Trophoblast cell (in vitro differentiated cells and primary cell): ENCODE results near the gene NACAD.

Source experiments
- DNase-seq, 2 donors: peaks; one replicate each; pipeline ENCODE4 v3.0.0-alpha.2; 2016
- H2AFZ ChIP-seq: 2 replicates; pipeline ENCODE4 v1.6.1; 2013; ENCODE audit warnings: low read length, moderate library complexity, mild to moderate bottlenecking; ENCODE audit not compliant: insufficient read depth, poor library complexity
- H2AK5ac ChIP-seq: 2 replicates; pipeline ENCODE4 v1.6.1; 2013; ENCODE audit warnings: mild to moderate bottlenecking, low read length
- H2BK120ac ChIP-seq: 2 replicates; pipeline ENCODE4 v1.6.1; 2013; ENCODE audit warnings: low read length, mild to moderate bottlenecking, moderate library complexity; ENCODE audit not compliant: insufficient read depth, poor library complexity
- H2BK12ac ChIP-seq: 2 replicates; pipeline ENCODE4 v1.6.1; 2013; ENCODE audit warnings: mild to moderate bottlenecking, low read length, moderate library complexity
- H2BK5ac ChIP-seq: 2 replicates; pipeline ENCODE4 v1.6.1; 2013; ENCODE audit warnings: low read length, low read depth, moderate library complexity, mild to moderate bottlenecking; ENCODE audit not compliant: poor library complexity
- H3K14ac ChIP-seq: 2 replicates; pipeline ENCODE4 v1.6.1; 2013; ENCODE audit warnings: mild to moderate bottlenecking, low read length
- H3K18ac ChIP-seq: 2 replicates; pipeline ENCODE4 v1.6.1; 2013; ENCODE audit warnings: mild to moderate bottlenecking, low read length
- H3K23ac ChIP-seq: 2 replicates; pipeline ENCODE4 v1.6.1; 2013; ENCODE audit warnings: low read length
- H3K27ac ChIP-seq: 2 replicates; pipeline ENCODE4 v1.5.1; 2013; ENCODE audit warnings: low read depth, mild to moderate bottlenecking, inconsistent platforms, low read length, moderate library complexity
- H3K27me3 ChIP-seq: 2 replicates; pipeline ENCODE4 v1.6.1; 2013; ENCODE audit warnings: inconsistent platforms, mild to moderate bottlenecking, low read length, moderate library complexity; ENCODE audit not compliant: insufficient read depth
- H3K36me3 ChIP-seq, 2 experiments: 1 replicate in 1 of 2; 2 replicates in 1 of 2; pipeline ENCODE4 v1.6.1; 2013; ENCODE audit warnings: low read length in 2 of 2, mild to moderate bottlenecking in 2 of 2, moderate library complexity in 1 of 2; ENCODE audit not compliant: insufficient read depth in 2 of 2, control insufficient read depth in 1 of 2
- H3K4ac ChIP-seq: 2 replicates; pipeline ENCODE4 v1.6.1; 2013; ENCODE audit warnings: low read depth, mild to moderate bottlenecking, low read length, moderate library complexity
- H3K4me1 ChIP-seq, 2 experiments: 1 replicate in 1 of 2; 2 replicates in 1 of 2; pipeline ENCODE4 v1.6.1; 2013; ENCODE audit warnings: low read length in 2 of 2, mild to moderate bottlenecking in 2 of 2, moderate library complexity in 1 of 2; ENCODE audit not compliant: insufficient read depth in 2 of 2, control insufficient read depth in 1 of 2
- H3K4me2 ChIP-seq: 2 replicates; pipeline ENCODE4 v1.6.1; 2013; ENCODE audit warnings: inconsistent platforms, mild to moderate bottlenecking, low read length, moderate library complexity
- H3K4me3 ChIP-seq: 2 replicates; pipeline ENCODE4 v1.5.1; 2013; ENCODE audit warnings: mild to moderate bottlenecking, low read depth, low read length, inconsistent platforms
- H3K79me1 ChIP-seq: one replicate; pipeline ENCODE4 v1.6.1; 2013; ENCODE audit warnings: low read length
- H3K79me2 ChIP-seq: 2 replicates; pipeline ENCODE4 v1.6.1; 2013; ENCODE audit warnings: low read length, mild to moderate bottlenecking; ENCODE audit not compliant: control insufficient read depth, insufficient read depth, poor library complexity
- H3K9ac ChIP-seq: 2 replicates; pipeline ENCODE4 v1.6.1; 2013; ENCODE audit warnings: mild to moderate bottlenecking, low read length
- H3K9me3 ChIP-seq: 2 replicates; pipeline ENCODE4 v1.6.1; 2013; ENCODE audit warnings: low read depth, mild to moderate bottlenecking, control low read depth, inconsistent platforms, low read length; ENCODE audit not compliant: insufficient read depth
- H4K12ac ChIP-seq: 2 replicates; pipeline ENCODE4 v1.6.1; 2013; ENCODE audit warnings: low read depth, mild to moderate bottlenecking, low read length, moderate library complexity
- H4K8ac ChIP-seq: 2 replicates; pipeline ENCODE4 v1.6.1; 2013; ENCODE audit warnings: low read depth, mild to moderate bottlenecking, low read length, moderate library complexity
- H4K91ac ChIP-seq: one replicate; pipeline ENCODE4 v1.6.1; 2013; ENCODE audit warnings: low read depth, mild to moderate bottlenecking, low read length, moderate library complexity
- WGBS: extraction: QIAGEN DNeasy Blood & Tissue Kit; methylation state at CpG from one replicate; pipeline ENCODE4 v1.1.7; 2013; ENCODE audit warnings: missing lambda C conversion rate; ENCODE audit not compliant: insufficient read length, insufficient coverage; ENCODE audit errors: extremely low coverage; 5-methylcytosine and 5-hydroxymethylcytosine counted together

Gene NACAD

DNA sequence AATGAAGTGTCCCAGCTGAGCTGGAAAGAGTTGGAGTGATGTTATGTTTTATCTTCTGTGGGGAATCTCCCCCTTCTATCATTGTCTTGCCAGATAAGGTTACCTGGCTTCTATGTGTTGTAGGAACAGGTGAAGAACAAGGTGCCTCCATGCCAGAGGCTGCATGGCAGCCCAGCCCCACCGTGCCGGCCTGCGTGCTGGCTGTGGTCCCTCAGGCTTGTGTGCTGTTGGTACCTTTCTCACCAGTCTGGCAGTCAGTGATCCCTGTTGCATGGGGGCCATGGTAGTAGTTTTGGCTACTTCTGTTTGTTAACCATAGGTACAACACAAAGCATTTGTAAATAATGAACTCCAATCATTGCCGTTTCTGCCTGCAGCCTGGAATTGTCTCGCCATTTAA is 50.9 kb downstream of the NACAD start:
- no peak overlapping the region for H3K18ac ChIP-seq
- peaks cover 1% of the 10 kb centered on the region for H3K9me3 ChIP-seq
- H3K14ac ChIP-seq: no peak overlapping the region
- peak overlapping the region; percentile 54 for H3K23ac ChIP-seq
- no peaks in the 10 kb centered on the region for H3K79me2 ChIP-seq
- H2BK120ac ChIP-seq: no peak overlapping the region
- no peak overlapping the region for H4K12ac ChIP-seq
- no peak overlapping the region for H4K8ac ChIP-seq
- H3K4ac ChIP-seq: no peak overlapping the region
- no peaks in the 10 kb centered on the region for H3K27me3 ChIP-seq
- WGBS: no CpG with 5 or more reads among the region's 5 CpGs
- no peak overlapping the region for H3K9ac ChIP-seq
- H2AFZ ChIP-seq: no peak overlapping the region
- peaks cover 3% of the 10 kb centered on the region for H3K79me1 ChIP-seq
- no peak overlapping the region for H2AK5ac ChIP-seq
- no peak for DNase-seq
- no peak overlapping the region for H4K91ac ChIP-seq
- no peak overlapping the region for H3K27ac ChIP-seq
- peaks cover 0 to 19% of the 10 kb centered on the region in 2 experiments for H3K4me1 ChIP-seq
- peaks cover 0 to 14% of the 10 kb centered on the region in 2 experiments for H3K36me3 ChIP-seq
- H3K4me3 ChIP-seq: no peak overlapping the region
- no peak overlapping the region for H2BK5ac ChIP-seq
- no peak overlapping the region for H3K4me2 ChIP-seq
- H2BK12ac ChIP-seq: no peak overlapping the region

DNA sequence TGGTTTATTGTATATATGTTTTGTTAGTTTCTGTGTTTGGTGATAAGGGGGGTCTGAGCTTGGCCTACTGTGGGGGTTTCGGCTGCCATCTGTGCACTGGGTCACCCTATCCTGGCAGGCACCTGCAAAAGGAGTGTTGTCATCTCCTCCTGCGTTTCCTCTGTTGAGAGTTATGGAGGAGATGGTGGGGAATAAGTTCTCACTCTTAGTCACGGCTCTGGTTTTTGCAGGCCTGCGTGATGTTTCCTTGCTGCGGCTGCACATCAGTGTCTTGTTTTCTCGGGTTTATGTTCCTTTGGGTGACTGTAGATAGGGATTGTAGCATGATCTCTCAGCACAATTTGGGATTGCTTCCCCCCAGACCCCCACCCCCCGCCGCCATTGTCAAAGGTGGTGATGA is 52.0 kb downstream of the NACAD start:
- Histone ChIP-seq H3K18ac (no peak overlapping the region), H3K23ac (no peak overlapping the region), H3K4ac (no peak overlapping the region), H3K9me3 (peaks cover 1% of the 10 kb centered on the region), H3K36me3 (peaks cover 0 to 13% of the 10 kb centered on the region in 2 experiments), H4K12ac (no peak overlapping the region), H2BK5ac (no peak overlapping the region), H3K27me3 (no peaks in the 10 kb centered on the region), H3K4me1 (peaks cover 0 to 19% of the 10 kb centered on the region in 2 experiments), H3K9ac (no peak overlapping the region), H2AK5ac (no peak overlapping the region), H2AFZ (no peak overlapping the region), H3K14ac (no peak overlapping the region), H3K4me2 (no peak overlapping the region), H4K91ac (no peak overlapping the region), H3K27ac (no peak overlapping the region), H3K79me1 (peaks cover 3% of the 10 kb centered on the region), H3K4me3 (no peak overlapping the region), H4K8ac (no peak overlapping the region), H2BK12ac (no peak overlapping the region), H3K79me2 (no peaks in the 10 kb centered on the region), H2BK120ac (no peak overlapping the region)
- no CpG with 5 or more reads among the region's 8 CpGs for WGBS
- no peak for DNase-seq

DNA sequence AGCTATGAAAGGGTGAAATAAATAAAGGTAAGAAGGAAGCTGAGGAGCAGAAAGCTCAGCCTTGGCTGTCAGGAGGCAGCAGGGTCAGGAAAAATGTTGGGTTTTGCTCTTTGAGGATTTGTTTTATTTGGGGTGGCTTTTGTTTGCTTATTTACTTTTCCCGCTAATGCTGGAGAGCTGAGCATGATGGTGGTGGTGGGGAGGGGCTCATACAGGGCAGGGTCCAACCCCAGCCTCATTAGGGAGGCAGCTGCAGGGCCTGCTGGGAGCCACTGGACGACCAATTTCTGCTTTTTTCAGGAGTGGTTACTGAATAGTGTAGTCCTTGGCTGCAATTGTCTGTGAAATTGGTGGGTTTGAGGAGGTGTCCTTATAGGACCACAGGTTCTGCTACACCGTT is 52.5 kb downstream of the NACAD start:
- H2AK5ac ChIP-seq: no peak overlapping the region
- peaks cover 0 to 8% of the 10 kb centered on the region in 2 experiments for H3K36me3 ChIP-seq
- H4K12ac ChIP-seq: no peak overlapping the region
- peaks cover 0 to 19% of the 10 kb centered on the region in 2 experiments for H3K4me1 ChIP-seq
- no peak overlapping the region for H3K14ac ChIP-seq
- no peak overlapping the region for H2BK5ac ChIP-seq
- H3K4me2 ChIP-seq: no peak overlapping the region
- no peak overlapping the region for H3K4me3 ChIP-seq
- no peaks in the 10 kb centered on the region for H3K79me2 ChIP-seq
- H3K18ac ChIP-seq: no peak overlapping the region
- no peak overlapping the region for H3K27ac ChIP-seq
- no peak overlapping the region for H3K4ac ChIP-seq
- H4K91ac ChIP-seq: no peak overlapping the region
- peaks cover 1% of the 10 kb centered on the region for H3K9me3 ChIP-seq
- H3K79me1 ChIP-seq: peaks cover 3% of the 10 kb centered on the region
- no peak overlapping the region for H2AFZ ChIP-seq
- no peak overlapping the region for H2BK12ac ChIP-seq
- H2BK120ac ChIP-seq: no peak overlapping the region
- H4K8ac ChIP-seq: no peak overlapping the region
- WGBS: no CpG with 5 or more reads among the region's 3 CpGs
- no peak overlapping the region for H3K23ac ChIP-seq
- H3K27me3 ChIP-seq: no peaks in the 10 kb centered on the region
- H3K9ac ChIP-seq: no peak overlapping the region
- no peak for DNase-seq

DNA sequence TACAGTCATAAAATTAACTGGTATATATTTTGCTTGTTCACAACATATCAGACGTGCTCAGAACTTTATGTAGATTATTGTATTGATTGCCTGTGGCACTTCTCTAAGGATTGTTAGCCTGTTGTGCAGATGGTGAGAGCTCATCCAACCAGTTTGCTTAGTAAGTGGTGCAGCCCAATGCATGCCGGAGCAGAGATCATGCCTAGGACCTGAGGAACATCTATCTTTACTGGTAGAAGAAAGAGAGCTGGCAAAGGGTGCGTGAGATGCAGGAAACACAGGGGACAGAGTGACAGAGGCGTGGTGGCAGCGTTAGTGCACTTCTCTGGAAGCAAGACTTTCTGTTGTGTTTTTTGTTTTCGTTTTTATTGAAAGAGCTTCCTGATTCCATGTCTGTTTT is 52.9 kb downstream of the NACAD start:
- Histone ChIP-seq H3K4ac (no peak overlapping the region), H4K8ac (no peak overlapping the region), H2AK5ac (no peak overlapping the region), H3K27me3 (no peaks in the 10 kb centered on the region), H4K91ac (no peak overlapping the region), H3K14ac (no peak overlapping the region), H3K27ac (no peak overlapping the region), H3K4me2 (no peak overlapping the region), H3K23ac (no peak overlapping the region), H3K18ac (no peak overlapping the region), H4K12ac (no peak overlapping the region), H2BK12ac (no peak overlapping the region), H3K4me1 (peaks cover 0 to 19% of the 10 kb centered on the region in 2 experiments), H3K79me2 (no peaks in the 10 kb centered on the region), H3K9ac (no peak overlapping the region), H3K36me3 (peaks cover 0 to 8% of the 10 kb centered on the region in 2 experiments), H2BK120ac (no peak overlapping the region), H3K4me3 (no peak overlapping the region), H2BK5ac (no peak overlapping the region), H2AFZ (no peak overlapping the region), H3K79me1 (peaks cover 3% of the 10 kb centered on the region), H3K9me3 (peaks cover 1% of the 10 kb centered on the region)
- no CpG with 5 or more reads among the region's 6 CpGs for WGBS
- DNase-seq: no peak
